IPS DF 6.9 (cell line): ENCODE measurements around the gene DIPK1C.

Experiments used
- DNase-seq: peaks from one replicate; pipeline ENCODE4 v3.0.0-alpha.2; 2013; ENCODE audit warnings: low read depth, low spot score
- H3K27ac ChIP-seq: one replicate; pipeline ENCODE4 v1.5.1; 2013; ENCODE audit warnings: low read length, control low read depth
- H3K27me3 ChIP-seq: 2 replicates; pipeline ENCODE4 v1.6.1; 2013; ENCODE audit warnings: mild to moderate bottlenecking, low read length; ENCODE audit not compliant: control insufficient read depth, insufficient read depth
- H3K36me3 ChIP-seq: 2 replicates; pipeline ENCODE4 v1.6.1; 2013; ENCODE audit warnings: low read length; ENCODE audit not compliant: control insufficient read depth, insufficient read depth
- H3K4me1 ChIP-seq: 2 replicates; pipeline ENCODE4 v1.6.1; 2013; ENCODE audit warnings: low read length; ENCODE audit not compliant: control insufficient read depth, insufficient read depth
- H3K4me3 ChIP-seq: 2 replicates; pipeline ENCODE4 v1.5.1; 2013; ENCODE audit warnings: mild to moderate bottlenecking, low read length
- H3K9me3 ChIP-seq: 2 replicates; pipeline ENCODE4 v1.6.1; 2013; ENCODE audit warnings: low read length, inconsistent platforms; ENCODE audit not compliant: control insufficient read depth, insufficient read depth
- WGBS: extraction: QIAGEN DNeasy Blood & Tissue Kit; methylation state at CpG from one replicate; pipeline ENCODE4 v1.1.7; 2013; ENCODE audit warnings: mixed read lengths, missing lambda C conversion rate; ENCODE audit not compliant: insufficient read length, insufficient coverage; 5-methylcytosine and 5-hydroxymethylcytosine counted together

The DIPK1C gene

DNA sequence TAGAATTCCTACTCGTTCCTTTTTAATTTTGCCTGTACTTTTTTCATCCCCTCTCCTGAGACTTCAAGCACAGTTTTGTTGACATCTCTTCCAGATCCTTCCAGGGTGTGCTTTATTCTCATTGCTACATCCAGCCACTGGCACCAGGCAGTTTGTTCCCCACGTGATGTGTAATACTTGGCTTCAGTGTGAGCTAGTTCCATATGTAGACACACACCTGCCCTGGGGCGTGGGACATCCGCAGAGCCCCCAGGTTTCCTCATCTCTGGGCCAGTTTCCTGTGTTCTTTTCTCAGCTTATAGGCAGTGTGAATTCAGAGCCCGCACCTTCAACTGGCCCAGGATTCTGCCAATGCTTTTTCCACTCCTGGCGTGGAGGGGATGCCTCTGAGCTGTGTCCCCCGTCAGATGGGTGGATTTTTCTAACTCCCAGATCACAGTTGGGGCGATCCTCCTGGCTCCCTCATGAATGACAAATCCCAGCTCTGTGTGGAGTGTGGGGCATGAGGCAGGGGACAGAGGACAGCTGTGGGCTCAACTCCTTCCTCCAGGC is 46.6 kb downstream of the DIPK1C start:
- no peak overlapping the region for H3K27ac ChIP-seq
- no peaks in the 10 kb centered on the region for H3K36me3 ChIP-seq
- no peak for DNase-seq
- H3K4me3 ChIP-seq = no peak overlapping the region
- H3K4me1 ChIP-seq = no peaks in the 10 kb centered on the region
- H3K9me3 ChIP-seq = no peaks in the 10 kb centered on the region
- WGBS = no CpG with 5 or more reads among the region's 8 CpGs
- no peaks in the 10 kb centered on the region for H3K27me3 ChIP-seq

DNA sequence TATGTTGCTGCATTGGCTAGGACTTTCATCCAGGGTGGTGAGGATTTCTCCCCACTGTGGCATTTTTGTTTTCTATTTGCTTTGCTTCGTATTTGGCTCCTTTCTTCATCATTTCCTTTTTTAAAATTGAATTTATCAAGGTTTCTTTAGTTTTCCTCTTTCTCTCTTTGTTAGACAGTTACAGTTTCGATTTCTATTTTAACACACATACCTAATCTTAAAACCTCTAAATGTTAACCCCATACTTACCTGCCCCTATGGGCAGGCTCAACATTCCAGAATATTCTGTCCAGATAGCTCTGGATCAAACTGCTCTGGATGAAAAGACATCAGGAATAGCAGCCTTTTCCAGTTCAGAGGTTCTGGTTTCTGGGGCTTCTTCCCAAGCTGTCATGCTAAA is 49.2 kb downstream of the DIPK1C start:
- DNase-seq = no peak
- Histone ChIP-seq H3K9me3 (no peaks in the 10 kb centered on the region), H3K27me3 (no peaks in the 10 kb centered on the region), H3K4me3 (no peak overlapping the region), H3K4me1 (no peaks in the 10 kb centered on the region), H3K27ac (no peak overlapping the region), H3K36me3 (no peaks in the 10 kb centered on the region)
- 100% methylated on average over 1 of the region's 2 CpGs for WGBS

DNA sequence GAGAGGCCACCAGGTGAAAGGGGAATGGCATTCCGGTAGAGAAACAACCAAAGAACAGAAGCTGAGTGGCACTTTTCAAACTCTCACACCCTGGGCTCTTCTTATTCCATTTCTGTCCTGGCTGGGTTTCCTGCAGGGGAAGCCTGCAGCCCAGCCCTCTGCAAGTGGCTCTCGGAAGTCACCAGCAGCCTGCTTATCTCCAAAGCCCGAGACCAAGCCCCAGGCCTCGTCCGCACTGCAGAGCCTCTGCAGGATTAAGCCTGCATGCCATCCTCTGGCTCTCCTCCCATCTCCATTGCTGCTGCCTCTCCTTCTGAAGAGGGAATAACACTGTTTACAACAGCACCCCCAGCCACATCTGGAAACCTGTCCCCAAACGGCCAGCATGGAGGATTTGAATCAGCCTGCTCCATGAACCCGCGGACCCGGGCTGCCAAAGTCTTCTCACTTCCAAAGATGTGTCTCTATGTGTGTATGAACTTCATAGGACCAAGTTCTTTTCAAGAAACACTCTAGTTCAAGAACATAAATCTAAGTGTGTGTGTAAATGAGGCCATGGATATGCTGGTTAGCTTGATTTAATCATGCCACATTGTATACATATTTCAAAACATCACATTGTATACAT is 54.2 kb downstream of the DIPK1C start:
- no peak overlapping the region for H3K4me3 ChIP-seq
- no peak overlapping the region for H3K27ac ChIP-seq
- DNase-seq = no peak
- no peaks in the 10 kb centered on the region for H3K9me3 ChIP-seq
- WGBS = no CpG with 5 or more reads among the region's 9 CpGs
- H3K4me1 ChIP-seq = no peaks in the 10 kb centered on the region
- H3K27me3 ChIP-seq = no peaks in the 10 kb centered on the region
- H3K36me3 ChIP-seq = no peaks in the 10 kb centered on the region

DNA sequence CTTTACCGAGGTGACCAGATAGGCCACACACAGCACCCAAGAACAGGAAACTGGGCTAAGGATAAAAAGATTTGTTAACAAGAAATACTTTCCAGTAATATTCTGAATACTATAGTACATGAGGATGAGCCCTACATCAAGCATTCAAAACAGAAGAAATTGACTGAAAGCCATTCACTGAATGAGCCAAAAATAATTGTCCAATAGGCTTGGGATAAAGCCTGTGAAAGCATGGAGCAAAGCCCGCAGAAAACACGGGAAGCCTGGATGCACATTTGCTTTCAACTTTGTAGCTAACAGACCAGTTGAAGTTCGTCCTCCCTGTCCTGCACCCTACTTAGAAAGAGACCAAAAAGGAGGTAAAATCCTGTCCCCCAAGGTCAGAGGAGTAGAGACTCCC is 56.3 kb downstream of the DIPK1C start:
- H3K27me3 ChIP-seq = no peaks in the 10 kb centered on the region
- H3K36me3 ChIP-seq = no peaks in the 10 kb centered on the region
- WGBS = no CpG with 5 or more reads among the region's 4 CpGs
- no peak overlapping the region for H3K27ac ChIP-seq
- no peaks in the 10 kb centered on the region for H3K9me3 ChIP-seq
- no peak overlapping the region for H3K4me3 ChIP-seq
- 0 out of 2 replicates have a peak, but pooled peaks cover under 1% of the 10 kb centered on the region for H3K4me1 ChIP-seq
- DNase-seq = no peak

DNA sequence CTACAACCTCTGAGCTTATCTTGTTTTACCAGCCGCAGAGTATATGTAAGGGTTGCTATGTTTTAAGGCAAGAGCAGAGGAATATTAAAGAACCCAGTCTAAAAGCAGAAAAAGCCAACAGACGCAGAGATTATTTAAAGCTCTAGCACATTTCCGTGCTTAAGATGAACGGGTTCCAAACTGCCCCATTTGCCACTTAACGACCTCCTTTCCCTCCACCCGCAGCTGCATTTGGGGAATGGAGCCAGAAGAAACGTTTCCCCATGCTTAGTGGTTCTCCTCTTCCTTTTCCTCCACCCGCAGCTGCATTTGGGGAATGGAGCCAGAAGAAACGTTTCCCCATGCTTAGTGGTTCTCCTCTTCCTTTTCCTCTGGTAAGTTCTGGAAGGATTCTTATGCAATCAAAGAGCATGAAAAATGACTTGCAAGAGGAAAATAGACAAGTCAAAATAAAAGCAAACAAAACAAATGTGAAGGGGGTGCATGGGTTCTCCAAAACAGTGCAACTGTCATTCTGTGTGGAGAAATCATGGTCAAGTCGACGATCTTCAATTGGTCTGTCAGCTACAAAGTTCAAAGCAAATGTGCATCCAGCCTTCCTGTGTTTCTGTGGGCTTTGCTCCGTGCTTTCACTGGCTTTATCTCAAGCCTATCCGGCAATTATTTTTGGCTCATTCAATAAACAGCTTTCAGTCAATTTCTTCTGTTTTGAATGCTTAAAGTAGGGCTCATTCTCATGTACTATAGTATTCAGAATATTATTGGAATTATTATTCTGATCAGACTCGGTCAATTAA is 57.8 kb downstream of the DIPK1C start:
- WGBS = no CpG with 5 or more reads among the region's 14 CpGs
- no peak for DNase-seq
- H3K4me3 ChIP-seq = no peak overlapping the region
- H3K9me3 ChIP-seq = no peaks in the 10 kb centered on the region
- no peak overlapping the region for H3K27ac ChIP-seq
- H3K27me3 ChIP-seq = no peaks in the 10 kb centered on the region
- H3K4me1 ChIP-seq = 0 out of 2 replicates have a peak, but pooled peaks cover 1% of the 10 kb centered on the region
- H3K36me3 ChIP-seq = no peaks in the 10 kb centered on the region

DNA sequence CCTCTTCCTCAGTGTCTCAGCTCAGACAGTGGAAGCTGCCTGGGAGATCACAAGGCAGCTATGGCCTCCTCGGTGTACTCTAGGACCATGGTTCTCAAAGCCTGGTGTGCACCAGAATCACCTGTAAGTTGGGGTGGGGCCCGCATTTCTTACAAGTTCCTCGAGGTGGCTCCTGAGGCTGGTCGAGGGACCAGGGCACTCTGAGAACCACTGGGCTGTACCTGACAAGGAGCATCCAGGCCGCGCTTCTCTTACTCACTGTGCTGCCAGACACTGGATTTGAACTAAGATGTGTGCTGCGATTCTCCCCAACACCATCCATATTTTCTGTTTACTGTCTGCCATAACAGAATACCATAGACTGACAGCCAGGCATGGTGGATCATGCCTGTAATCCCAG is 59.5 kb downstream of the DIPK1C start:
- Histone ChIP-seq H3K4me1 (0 out of 2 replicates have a peak, but pooled peaks cover 1% of the 10 kb centered on the region), H3K27ac (no peak overlapping the region), H3K36me3 (no peaks in the 10 kb centered on the region), H3K9me3 (no peaks in the 10 kb centered on the region), H3K4me3 (no peak overlapping the region), H3K27me3 (no peaks in the 10 kb centered on the region)
- no peak for DNase-seq
- no CpG with 5 or more reads among the region's 7 CpGs for WGBS

DNA sequence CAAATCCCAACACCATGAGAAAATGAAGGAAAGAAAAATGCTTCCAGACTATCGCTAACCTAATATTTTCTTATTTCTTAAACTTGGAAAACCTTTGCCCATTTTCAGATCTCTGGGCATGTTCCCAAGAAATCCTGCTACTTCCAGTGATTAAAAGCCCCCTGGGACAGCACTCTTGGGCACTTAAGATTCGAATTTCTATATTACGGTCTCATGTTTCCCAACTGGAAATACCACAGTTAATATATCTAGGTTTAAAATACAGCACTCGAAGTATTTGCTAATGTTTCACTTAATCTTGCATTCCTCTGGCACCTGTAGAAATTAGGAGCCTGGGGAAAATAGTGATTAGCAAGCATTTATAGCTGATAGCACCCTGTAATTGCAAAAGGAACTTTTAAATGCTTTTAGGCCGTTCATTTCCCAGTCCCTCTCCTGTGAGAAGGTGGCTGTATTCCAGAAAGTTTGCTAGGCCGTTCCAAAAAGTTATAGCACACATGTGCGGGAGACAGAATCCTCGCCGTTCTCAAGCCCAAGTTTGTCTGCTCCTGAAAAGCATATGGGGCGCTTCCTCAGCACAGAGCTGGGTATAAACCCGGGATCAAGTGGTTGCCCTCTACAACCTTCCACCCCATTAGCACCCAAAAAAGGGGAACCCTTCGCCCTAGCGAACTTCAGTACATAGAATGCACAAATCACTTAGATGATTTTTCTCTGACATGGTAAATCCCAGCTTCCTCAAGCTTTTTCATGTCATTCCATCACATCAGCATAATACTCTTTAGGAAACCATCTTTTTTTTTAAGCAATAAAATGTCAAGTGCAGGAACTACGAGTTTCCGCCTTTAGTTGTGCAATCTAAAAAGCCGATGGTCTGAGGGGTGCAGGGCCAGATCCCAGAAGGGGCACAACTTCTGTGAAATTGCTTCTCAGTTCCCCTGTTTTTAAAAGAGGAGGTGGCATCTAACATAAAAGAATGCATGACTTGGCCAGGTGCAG is 60.6 kb downstream of the DIPK1C start:
- DNase-seq = no peak
- Histone ChIP-seq H3K4me1 (0 out of 2 replicates have a peak, but pooled peaks cover 1% of the 10 kb centered on the region), H3K27me3 (no peaks in the 10 kb centered on the region), H3K27ac (no peak overlapping the region), H3K9me3 (no peaks in the 10 kb centered on the region), H3K4me3 (no peak overlapping the region), H3K36me3 (no peaks in the 10 kb centered on the region)
- WGBS = no CpG with 5 or more reads among the region's 16 CpGs

DNA sequence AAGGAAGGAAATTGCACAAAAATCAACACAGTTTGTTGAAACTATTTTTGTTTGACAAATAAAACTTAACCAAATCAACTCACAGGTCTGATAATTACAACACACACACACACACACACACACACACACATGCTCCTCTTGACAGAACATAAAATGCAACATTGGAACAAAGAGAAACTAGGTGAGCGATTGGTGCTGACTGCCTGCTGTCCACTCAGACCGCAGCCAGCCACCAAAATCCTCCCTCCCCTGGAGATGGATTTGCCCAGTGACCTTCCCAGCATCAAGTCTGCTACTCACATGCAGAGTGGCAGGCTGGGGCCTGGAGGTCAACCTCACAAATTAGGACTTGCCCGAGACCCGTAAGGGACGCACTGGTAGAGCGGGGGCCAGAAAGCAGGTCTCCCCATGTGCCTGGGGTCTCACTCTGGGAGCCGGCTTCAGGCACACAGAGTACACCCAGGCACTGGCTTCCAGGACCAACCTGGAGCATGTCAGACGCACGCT is 61.4 kb downstream of the DIPK1C start:
- Histone ChIP-seq H3K9me3 (no peaks in the 10 kb centered on the region), H3K4me3 (no peak overlapping the region), H3K27me3 (no peaks in the 10 kb centered on the region), H3K36me3 (no peaks in the 10 kb centered on the region), H3K27ac (no peak overlapping the region), H3K4me1 (0 out of 2 replicates have a peak, but pooled peaks cover 1% of the 10 kb centered on the region)
- WGBS = no CpG with 5 or more reads among the region's 9 CpGs
- no peak for DNase-seq

DNA sequence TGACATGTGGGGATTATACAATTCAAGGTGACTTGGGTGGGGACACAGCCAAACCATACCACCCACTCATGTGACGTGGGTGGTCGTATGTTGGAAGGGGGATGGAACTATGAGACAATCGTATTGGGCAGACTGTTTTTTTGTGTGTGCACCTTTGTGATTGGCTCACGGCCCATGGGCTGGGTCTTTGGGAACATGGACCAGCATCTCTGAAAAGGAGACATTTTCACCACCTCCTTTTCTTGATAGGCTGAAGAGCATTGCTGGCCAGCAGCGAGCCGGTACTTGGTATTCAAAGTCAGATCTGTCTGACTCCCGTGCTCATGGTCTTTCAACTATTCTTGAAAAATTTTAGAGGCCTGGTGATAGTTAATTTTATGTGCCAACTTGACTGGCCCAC is 62.1 kb downstream of the DIPK1C start:
- Histone ChIP-seq H3K4me1 (0 out of 2 replicates have a peak, but pooled peaks cover 1% of the 10 kb centered on the region), H3K36me3 (no peaks in the 10 kb centered on the region), H3K9me3 (no peaks in the 10 kb centered on the region), H3K27ac (no peak overlapping the region), H3K4me3 (no peak overlapping the region), H3K27me3 (no peaks in the 10 kb centered on the region)
- DNase-seq = no peak
- WGBS = no CpG with 5 or more reads among the region's 7 CpGs

DNA sequence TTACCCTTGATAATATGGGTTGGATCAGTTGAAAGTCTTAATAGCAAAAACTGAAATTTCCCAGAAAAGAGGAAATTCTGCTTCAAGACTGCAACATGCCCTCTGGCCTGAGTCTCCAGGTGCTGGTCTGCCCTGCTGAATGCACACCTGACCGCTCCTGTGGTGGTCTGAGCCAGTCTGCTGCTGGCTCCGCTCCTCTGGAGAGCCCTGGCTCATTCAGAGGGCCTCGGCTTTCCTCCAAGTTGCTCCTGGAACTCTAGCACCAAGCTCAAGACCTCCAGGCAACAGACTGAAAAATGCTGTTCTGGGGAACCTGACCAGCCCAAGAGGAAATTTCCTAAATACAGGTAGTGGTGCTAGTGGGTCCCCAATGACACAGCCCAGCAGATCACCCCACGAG is 64.8 kb downstream of the DIPK1C start:
- H3K36me3 ChIP-seq = no peaks in the 10 kb centered on the region
- H3K27me3 ChIP-seq = no peaks in the 10 kb centered on the region
- no peak overlapping the region; the same call in 1 of the 2 replicates for H3K4me3 ChIP-seq
- H3K27ac ChIP-seq = no peak overlapping the region
- WGBS = no CpG with 5 or more reads among the region's 4 CpGs
- H3K4me1 ChIP-seq = 0 out of 2 replicates have a peak, but pooled peaks cover 1% of the 10 kb centered on the region
- no peak for DNase-seq
- H3K9me3 ChIP-seq = no peaks in the 10 kb centered on the region
